ENCODE data around the gene TNP2.

The TNP2 gene

DNA sequence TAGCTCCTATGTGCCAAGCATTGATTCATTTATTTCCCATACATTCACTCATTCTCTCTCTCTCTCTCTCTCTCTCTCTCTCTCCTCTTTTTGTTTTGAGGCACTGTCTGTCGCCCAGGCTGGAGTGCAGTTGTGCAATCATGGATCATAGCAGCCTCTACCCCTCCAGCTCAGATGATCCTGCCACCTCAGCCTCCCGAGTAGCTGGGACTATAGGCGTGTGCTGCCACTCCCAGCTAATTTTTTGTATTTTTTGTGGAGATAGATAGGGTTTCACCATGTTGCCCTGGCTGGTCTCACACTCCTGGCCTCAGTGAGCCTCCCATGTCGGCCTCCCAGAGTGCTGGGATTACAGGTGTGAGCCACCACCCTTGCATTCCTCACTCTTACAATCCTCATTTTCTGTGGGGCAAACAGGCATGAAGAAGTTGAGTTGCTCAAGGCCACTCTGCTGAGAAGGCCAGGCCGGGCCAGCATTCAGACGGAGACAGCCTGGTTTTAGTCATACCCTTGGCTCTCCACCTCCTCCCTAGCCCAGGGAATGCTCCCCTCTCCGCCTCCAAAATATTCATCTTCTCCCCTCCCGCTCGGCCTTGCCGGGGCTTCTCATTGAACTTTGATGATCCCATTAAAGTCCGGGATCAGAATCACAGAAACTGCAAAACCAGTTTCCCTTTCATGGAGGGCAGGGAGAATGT is 7.9 kb upstream of the TNP2 start:
- DNase-seq = no peak

DNA sequence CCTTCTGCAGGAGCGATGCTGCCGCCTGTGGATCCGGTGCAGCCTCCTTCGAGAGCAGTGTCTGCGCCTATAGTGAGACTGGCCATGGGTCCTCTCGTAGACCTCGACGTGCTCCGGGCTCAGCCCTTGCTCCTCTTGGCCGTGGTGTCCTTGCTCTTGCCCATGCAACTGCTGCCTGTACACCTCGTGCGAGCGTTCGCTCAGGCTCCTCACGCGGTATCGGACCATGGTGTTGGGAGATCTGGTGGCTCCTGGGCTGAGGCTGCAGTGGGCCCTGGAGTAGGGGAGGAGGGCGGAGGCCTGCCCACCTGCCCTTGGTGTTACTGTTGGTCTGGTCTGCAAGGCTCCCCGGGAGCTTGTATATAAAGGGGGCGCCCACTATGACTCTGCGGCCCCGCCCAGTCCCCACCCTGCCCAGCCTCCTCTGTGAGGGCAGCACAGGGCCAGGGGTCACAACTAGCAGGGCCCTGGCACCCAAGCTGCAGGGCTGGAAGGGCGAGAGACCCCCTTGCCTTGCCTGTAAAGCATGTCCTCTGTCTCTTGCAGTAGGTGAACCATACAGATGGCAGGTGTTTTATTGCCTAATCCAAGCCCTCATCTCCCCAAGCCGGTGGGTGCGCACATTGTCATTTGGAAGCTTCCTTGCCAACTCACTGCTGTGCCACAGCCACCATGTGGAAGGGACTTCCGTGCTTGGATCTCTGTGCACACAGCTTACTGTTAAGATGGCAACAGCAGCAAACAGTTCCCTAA is 7.2 kb upstream of the TNP2 start, which contains the start of gene PRM2:
Gene PRM2, minus strand, starts transcription at position 338 of the 753 bp plus-strand sequence. Its CDS starts 110 bp downstream, at position 228.
- no peak for DNase-seq

DNA sequence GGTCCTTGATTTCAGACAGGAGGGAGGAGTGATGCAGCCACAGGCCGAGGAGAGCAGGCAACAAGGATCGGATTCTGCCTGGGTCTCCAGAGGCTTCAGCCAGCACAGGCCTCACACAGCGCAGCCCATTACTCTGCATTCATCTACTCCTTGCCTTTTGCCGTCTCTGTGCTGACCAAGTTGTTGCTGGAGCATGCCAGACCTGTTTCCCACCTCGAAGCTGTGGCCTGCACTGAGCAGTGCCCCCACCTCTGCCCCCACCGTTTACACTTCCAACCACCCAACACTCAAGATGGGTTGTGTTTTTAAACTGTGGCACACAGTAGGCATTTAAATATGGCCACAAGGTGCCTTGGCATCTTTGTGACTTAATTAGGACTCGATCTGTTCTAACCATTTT is 5.8 kb upstream of the TNP2 start:
- DNase-seq = no peak

DNA sequence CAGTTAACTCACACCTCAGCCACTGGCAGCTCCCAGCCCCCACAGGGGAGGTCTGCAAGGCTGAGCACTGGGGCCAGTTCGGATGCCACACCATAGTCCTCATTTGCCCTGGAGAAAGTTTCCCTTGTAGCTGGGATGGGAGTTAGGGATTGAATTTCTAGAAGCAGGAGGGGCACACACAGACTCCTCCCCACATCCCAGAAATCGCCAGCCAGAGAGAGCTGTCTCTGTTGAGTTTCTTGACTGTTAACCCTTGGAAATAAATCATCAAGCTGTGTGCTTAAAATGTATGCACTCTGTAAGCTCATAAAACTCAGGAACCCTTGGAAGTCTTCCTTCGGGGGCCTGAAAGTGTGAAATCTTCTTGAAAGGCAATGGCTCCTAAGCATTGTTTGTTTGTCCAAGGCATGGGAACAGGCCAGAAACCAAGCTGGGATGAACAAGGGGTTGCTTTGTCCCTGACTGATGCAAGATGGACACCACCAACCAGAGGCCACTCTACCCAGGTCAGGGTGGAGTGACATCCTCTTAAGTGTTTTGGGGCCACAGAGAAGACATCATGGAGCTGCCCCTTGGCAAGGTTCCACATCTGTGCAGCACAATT is 4.7 kb upstream of the TNP2 start:
- DNase-seq = no peak

DNA sequence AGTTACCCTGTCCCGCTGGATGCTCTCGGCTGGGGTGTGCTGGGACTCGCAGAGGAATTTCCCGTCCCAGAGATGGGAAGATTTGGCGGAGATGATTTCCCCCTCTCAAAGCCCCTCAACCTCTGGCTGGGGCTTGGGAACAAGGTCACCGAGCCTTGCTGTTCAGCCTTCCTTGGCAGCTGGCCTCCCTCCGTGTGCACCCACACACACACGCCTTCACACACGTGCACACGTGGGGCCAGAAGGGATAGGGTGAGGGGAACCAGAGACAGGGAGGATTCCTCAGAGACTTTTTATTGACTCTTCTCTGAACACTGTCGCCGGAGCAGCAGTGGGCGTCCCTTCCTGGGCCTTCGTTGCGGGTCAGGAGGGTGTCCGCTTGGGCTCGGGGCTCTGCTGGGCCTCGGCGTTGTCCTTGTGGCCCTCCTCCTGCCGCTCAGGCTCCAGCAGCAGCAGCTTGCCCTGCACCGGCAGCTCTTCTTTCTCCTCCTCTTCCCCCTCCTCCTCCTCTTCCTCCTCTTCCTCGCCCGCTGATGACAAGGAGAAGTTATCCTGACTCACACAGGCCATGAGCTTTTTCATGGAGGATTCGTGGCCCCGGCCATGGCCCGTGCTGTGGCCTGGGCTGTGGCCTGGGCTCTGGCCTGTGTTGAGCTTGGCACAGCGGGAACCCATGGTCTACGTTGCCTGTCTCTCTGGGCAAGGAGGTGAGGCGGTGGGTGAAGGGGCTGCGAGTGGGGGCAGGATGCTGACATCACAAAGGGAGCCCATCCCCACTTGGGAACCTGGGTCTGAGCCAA is 4.0 kb upstream of the TNP2 start, which contains the start of gene PRM3:
Gene PRM3, minus strand, starts transcription at position 709 of the 800 bp plus-strand sequence. Its CDS starts 34 bp downstream, at position 675.
- DNase-seq = no peak

DNA sequence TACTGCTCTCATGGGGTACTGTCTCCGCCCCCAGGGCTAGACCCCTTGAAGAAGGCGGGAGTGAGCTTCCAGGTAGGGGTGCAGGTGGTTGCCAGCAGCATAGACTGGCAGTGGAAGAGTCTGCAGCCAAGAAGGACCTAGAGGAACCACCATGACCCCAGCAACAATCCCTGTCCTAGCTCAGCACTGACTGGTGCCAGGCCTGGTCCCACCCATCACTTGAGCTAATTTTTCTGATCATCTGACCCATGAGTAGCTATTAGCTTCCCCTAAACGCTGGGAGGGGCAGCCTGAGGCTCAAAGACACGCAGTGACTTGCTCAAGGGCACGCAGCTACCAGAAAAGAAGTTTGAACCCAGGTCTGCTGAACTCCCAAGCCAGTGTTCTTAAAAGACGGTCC is 3.4 kb upstream of the TNP2 start:
- DNase-seq = no peak

DNA sequence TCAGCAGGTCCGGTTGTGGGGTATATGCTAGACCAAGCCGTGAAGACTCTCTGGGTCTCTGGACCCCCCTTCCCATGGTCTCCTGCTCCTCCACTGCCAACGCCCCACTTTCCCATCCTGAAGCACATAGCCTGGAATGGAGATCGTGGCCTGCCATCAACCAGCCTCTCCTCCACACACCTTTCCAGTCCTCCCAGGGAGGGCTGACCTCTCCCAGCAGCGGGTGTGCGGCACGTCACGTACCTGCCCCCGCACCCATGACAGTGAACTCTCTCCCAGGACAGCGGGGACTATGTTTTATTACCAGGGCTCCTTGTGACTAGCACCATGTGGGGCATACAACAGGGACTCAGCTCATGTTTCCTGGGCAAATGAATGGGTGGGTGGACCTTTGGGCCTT is 2.5 kb upstream of the TNP2 start:
- no peak for DNase-seq

DNA sequence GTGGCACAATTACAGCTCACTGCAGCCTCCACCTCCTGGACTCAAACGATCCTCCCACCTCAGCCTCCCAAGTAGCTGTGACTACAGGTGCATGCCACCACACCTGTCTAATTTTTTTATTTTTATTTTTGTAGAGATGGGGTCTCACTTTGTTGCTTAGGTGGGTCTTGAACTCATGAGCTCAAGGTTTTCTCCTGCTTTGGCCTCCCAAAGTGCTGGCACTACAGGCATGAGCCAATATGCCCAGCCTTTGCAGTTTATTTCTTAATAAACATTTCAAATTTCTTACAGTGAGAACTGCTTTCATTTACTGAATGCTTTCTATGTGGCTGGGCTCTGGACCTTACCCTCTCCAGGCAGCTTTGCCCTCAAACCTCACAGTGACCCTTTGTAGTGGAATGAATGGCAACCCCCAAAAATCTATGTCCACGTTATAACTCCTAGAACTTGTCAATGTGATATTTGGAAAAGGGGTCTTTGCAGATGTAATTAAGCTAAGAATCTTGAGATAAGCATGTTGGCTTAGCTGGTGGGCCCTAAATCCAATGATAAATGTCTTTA is 1.6 kb upstream of the TNP2 start:
- DNase-seq = no peak

DNA sequence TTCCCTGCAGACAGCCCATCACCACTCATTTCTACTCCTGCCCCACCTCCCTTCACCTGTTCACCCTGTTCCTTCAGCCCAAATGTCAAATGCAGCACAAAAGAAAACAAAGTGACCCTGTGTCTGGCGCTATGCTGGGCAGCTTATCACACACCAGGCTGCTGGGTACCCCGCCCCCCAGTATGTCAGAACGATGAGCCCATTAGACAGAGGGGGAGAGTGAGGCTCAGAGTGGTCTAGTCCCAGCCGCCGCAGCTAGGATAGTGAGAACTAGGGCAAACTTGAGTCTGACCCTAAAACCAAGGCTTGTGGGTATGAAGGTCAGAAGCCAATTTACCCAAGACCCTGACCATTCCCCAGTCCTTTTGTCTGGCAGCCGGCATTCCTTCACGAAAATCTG is 4.0 kb downstream of the TNP2 start:
- DNase-seq = no peak

DNA sequence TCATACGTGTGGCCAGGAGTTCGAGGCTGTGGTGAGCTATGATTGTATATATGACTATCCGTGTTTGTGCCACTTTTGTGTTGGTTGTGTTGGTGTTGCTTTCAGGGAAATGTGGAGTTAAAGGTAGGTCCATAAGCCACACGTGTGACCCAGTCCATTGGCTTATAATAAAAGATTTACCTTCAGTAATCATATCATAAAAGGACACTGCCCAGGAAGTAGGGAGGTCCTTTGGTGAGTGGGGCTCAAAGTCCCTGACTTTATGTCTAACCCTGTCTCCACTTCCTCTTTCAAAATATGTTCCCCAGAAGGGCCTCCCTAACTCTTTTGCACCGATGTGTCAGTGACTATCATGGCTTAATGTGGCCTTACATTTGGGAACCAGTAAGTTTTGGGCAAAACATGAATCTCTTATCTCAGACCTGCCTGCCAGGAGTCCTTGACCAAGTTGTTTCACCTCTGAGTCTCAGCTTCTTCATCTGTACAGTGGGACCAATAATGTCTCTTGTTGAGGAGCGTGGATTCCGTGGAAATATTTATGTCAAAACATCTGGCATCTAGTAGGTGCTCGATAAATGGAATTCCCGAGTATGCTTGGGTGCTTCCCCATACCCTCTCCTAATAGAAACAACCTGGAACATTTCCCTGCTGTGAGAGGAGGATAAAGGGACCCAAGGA is 4.8 kb downstream of the TNP2 start:
- no peak for DNase-seq

DNA sequence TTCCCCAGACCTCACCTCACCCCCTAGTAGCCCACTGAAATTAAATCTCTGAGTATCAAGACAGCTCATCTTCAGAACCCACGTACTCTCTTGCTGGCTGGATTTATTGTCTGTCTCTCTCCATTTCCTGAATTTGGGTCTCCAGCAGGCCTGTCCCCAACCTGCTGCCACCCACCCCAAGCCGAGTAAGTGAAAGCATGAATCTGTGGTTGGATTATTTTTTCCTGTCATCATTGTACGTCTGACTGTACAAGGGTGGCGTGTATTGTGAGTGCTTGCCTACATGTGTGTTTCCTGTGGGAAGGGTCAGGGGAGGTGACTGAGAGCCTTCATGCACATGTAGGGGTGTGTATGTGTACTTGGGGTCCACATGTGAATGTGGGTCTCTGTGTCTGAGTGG is 5.4 kb downstream of the TNP2 start:
- peak; percentile 40 for DNase-seq

DNA sequence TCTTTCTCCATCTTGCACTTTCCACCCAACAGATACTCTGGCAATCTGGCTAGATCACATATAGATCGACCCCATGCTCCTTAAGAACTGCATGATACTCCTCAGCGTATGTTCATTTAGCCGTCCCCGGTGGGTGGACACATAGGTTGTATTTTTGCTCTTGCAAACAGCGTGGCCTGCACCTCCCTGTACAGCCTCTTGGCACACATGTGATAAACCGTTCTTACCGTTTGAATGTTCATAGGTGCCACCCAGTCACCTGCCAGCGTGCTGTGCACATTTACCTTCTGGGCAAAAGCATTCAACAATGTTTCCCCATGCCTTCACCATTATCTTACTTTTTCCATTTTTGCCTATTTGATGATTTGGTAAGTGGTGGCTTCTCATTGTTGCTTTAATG is 6.2 kb downstream of the TNP2 start:
- no peak for DNase-seq

DNA sequence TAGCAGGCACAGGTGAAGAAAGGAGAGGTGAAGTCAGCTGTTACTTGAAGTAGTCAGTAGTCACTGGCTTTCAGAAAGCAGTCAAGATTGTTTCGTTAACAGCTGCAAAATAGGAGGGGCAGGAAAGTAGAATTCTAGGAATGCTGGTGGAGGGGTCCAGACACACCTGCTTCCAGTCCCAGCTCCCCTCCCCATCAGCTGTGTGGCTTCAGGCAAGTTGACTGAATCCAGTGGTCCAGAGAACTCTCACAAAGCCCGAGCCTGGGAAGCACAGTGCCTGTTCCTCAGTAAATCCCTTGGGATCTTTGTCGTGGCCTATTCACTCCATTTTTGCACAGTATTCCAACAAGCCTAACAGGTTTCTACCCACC is 8.5 kb downstream of the TNP2 start:
- DNase-seq = no peak

DNA sequence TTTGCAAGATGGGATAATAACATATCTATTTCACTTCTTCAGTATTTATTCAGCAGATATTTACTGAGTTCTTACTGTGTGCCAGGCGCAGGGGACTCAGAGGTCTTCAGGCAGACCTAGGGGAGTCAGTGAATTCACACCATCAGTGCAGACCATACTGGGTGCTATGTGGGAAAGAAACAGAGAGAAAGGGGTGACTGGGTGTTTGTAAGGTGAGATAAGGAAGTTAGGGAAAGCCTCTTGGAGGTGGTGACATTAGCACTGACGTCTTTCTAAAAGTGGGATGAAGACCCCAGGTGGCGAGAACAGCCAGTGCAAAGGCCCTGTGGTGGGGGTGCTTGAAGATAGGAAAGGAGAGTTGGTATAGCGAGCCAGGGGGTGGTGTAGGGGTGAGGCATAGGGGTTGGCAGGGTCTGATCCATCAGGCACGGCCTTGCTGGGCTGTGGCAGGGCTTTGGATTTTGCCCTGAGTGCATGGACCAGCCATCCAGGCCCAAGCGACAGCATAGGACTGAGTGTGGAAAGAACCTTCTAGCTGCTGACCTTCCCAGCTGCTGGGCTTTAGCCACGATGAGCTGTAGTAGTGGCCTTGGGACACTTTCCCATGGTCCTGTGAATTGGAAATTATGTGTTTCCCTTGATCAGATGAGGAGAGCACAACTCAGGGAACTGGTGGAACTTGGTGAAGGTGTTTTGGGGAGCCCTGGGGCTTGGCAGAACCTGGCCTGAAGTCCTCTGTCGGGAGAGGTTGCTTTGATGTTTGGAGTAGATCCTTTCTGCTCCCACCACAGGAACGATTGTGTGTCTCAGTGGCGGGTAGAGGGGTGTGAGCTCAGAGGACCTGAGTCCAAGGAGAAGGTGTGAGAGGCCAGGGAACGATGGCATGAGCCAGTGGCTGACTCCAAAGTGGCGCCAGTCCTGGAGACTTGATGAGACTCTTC is 9.2 kb downstream of the TNP2 start:
- DNase-seq = no peak

DNA sequence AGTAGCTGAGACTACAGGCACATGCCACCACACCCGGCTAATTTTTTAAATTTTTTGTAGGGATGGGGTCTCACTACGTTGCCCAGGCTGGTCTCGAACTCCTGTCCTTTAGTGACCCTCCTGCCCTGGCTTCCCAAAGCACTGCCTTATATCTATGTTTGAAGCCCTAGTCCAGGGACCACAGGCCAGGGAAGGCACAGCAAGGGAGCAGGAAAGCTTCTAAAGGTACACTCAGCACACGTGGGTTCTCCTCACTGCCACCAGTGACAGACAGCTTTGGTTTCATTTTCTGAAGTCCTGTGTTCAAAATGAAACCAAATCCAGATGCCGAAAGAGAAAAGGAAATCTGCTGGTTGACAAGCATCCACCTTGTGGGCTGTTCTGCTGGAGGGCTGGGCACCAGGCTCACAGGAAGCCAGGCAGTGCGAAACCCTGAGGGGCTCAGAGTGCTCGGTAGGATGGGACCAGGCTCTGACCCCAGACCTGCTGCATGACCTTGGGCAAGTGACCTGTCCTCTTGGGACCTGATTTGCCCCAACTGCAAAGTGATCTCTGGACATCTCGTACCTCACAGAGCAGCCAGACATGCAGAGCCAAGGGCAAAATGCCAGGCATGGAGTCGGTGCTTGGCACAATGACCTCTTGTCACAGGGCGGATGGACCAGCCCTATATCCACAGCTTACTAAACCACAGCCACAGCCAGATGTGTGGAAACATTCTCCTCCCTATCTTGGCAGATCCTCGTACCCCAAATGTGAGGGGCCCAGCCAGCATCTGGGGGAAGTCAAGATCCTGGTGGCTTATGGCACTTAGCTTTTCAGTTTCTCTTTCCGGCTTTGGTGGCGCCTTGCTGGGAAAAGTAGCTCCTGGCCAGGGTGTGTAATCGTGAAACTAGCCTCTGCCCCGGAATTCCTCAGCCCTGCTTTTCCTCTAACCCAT is 10.3 kb downstream of the TNP2 start:
- peak; percentile 65 for DNase-seq

DNA sequence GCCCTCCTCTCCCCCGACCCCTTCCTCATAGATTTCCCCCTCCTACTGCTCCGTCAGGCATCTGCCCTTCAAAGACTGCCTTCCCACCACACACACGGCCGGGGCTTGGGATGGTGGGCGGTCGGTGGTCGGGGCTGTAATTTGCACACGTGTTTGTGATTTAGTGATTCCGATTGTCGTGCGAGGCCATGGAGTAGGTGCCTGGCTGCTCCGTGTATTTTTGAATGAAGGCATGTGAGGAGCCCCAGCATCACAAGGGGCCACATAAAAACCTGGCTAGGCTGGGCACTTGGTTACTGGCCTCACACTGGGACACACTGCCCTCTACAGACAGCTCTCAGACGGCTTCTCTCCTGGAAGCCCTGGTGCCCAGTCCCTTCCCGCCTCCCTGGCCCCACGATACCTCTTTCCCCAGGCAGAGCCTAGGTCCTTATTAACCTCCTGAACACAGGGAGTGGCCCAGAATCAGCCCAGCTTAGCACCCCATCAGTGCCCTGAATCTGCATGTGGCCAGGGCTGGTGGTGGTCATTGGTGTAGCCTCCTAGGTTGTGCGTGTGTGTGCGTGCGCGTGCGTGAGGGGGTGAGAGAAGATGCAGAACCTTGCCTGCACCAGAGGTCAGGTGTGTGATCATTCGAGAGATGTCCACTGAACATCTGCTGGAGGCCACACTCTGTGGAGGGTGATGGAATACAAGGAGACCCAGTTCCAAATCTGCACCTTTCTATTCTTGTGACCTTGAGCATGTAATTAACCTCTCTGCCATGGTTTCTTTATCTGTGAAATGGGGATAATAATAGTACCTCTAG is 11.8 kb downstream of the TNP2 start:
- peak; percentile 74 for DNase-seq

DNA sequence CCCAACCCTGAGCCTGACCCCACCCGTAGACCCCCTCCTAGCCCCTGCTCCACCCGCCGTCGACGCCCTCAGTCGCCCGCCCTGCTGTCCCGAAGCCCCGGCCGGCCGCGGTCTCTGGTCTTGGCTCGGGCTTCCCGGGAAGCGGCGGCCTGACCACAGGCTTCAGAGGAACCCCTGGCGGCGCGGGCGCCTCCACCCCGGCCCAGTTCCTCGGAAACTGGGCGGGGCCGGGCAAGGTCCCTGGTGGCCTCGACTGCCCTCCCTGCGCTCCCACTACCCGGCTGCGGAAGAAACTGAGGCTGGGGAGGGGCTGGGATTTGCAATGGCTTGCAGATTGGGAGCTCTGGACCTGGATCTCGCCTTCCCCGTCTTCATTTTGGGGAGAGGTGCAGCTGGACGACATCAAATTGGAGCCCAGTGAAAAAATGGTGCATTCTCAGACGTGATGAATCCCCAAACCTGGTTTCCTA is 12.4 kb downstream of the TNP2 start:
- no peak for DNase-seq

DNA sequence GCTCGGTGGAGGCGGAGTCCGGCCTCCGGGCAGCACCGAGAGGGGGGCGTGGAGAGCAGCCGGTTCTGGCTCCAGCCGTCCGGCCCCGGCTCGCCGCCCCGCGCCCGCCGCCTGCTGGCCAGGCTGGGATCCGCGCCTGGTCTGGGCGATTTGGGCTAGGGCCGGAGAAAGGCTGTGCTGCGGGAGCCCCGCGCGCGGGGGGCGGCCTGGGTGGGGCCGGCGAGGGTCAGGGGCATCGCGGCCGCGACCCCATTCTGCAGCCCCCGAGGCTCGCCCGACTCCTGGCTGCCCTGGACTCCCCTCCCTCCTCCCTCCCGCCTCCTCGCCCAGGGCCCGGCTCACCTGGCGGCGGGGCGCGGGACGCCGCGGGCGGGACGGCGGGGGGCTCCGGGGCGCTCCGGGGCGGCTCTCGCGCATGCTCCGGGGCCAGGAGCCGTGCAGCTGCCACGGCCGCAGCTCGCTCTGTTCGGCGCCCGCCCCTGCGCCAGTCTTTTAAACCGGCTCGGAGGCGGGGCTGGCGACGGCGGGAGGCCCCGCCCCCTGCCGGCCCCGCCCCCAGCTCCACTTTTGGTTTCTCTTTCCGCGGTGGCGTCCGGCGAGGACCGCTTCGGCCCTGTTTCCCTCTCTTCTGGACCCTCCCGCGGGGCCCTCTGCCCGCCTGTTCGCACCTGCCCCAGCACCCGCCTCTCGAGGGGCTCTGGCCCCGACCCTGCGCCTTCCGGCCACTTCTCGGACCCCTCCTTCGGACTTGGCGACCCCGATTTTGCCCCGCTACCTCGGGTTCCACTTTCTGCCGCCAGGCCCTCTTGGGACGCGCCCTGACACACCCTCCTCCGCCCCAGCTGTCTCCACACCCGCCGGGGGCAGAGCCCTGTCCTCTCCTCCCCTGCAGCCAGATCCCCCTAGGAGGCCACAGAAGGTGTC is 13.1 kb downstream of the TNP2 start, which contains the start of gene SOCS1:
Gene SOCS1, minus strand, starts transcription at position 468 of the 924 bp plus-strand sequence. CDS start 726 bp downstream, outside the sequence.
- peak; percentile 90 for DNase-seq
